Smooth muscle cell (in vitro differentiated cells): Measurements from ENCODE around the gene DAB1. TPM values are rescaled to one million over a fixed set of nuclear protein-coding genes. Genes with fewer than 3 reads are reported as not detected.

ENCODE experiments used
- DNase-seq: peaks from one replicate; lab custom pipeline; 2025; ENCODE audit not compliant: unreplicated experiment; lab: John Stamatoyannopoulos, UW
- H2AFZ ChIP-seq: fragments of 200-600 bp; sonication (generic); 2 replicates; pipeline ENCODE4 v1.6.0; 2016; ENCODE audit warnings: antibody characterized with exemption, low read depth, mild to moderate bottlenecking
- H3F3A ChIP-seq: fragments of 200-600 bp; sonication (generic); 2 replicates; pipeline ENCODE4 v1.6.0; 2017; ENCODE audit warnings: antibody characterized with exemption, low read depth
- H3K27ac ChIP-seq: fragments of 200-600 bp; sonication (generic); 2 replicates; pipeline ENCODE4 v1.5.1; 2016; ENCODE audit warnings: low read depth, mild to moderate bottlenecking
- H3K27me3 ChIP-seq: fragments of 200-600 bp; sonication (generic); 2 replicates; pipeline ENCODE4 v1.6.1; 2016; ENCODE audit warnings: low read depth, mild to moderate bottlenecking
- H3K36me3 ChIP-seq: fragments of 200-600 bp; sonication (generic); 2 replicates; pipeline ENCODE4 v1.5.1; 2016; ENCODE audit warnings: low read depth
- H3K4me1 ChIP-seq: fragments of 200-600 bp; sonication (generic); 2 replicates; pipeline ENCODE4 v1.5.1; 2016; ENCODE audit warnings: low read depth
- H3K4me2 ChIP-seq: fragments of 200-600 bp; sonication (generic); 2 replicates; pipeline ENCODE4 v1.6.0; 2016; ENCODE audit warnings: mild to moderate bottlenecking
- H3K4me3 ChIP-seq: fragments of 200-600 bp; sonication (generic); 2 replicates; pipeline ENCODE4 v1.5.1; 2016; ENCODE audit warnings: mild to moderate bottlenecking
- H3K79me2 ChIP-seq: fragments of 200-600 bp; sonication (generic); 2 replicates; pipeline ENCODE4 v1.6.0; 2016; ENCODE audit warnings: low read depth, mild to moderate bottlenecking
- H3K9ac ChIP-seq: fragments of 200-600 bp; sonication (generic); 2 replicates; pipeline ENCODE4 v1.6.0; 2016; ENCODE audit warnings: low read depth
- H3K9me3 ChIP-seq: fragments of 200-600 bp; sonication (generic); replicated peaks from 2 replicates; pipeline ENCODE4 v1.5.1; 2016; ENCODE audit warnings: low read depth
- H4K20me1 ChIP-seq: fragments of 200-600 bp; sonication (generic); 2 replicates; pipeline ENCODE4 v1.6.0; 2016; ENCODE audit warnings: low read depth
- WGBS: methylation state at CpG from one replicate; pipeline ENCODE4 v1.1.7; 2016; ENCODE audit warnings: low lambda C conversion rate; 5-methylcytosine and 5-hydroxymethylcytosine counted together
- polyA plus RNA-seq: library from polyadenylated mRNA; unstranded; fragments of >200 nt; fragmentation: Nextera tagmentation; extraction: Ambion mirVana; gene quantifications from 2 replicates; pipeline ENCODE4 v1.2.1, GENCODE V29; 2016
- total RNA-seq: library from RNA; depleted of rRNA; stranded (reverse); fragments of >200 nt; gene quantifications from 2 replicates; pipeline ENCODE4 v1.2.3, GENCODE V29; 2014
- TF ChIP-seq, protein P1 (sequence below): fragments of 200-600 bp; sonication (generic); IDR thresholded peaks from 2 replicates; pipeline ENCODE4 v1.5.1; 2017; ENCODE audit warnings: borderline replicate concordance, mild to moderate bottlenecking, antibody characterized with exemption; ENCODE audit not compliant: insufficient read depth, poor library complexity, severe bottlenecking

Gene DAB1
- total and polyA plus RNA-seq, 2 experiments from 2014 or later = 0.22 to 0.30 TPM

- TF ChIP-seq, protein P1, sequence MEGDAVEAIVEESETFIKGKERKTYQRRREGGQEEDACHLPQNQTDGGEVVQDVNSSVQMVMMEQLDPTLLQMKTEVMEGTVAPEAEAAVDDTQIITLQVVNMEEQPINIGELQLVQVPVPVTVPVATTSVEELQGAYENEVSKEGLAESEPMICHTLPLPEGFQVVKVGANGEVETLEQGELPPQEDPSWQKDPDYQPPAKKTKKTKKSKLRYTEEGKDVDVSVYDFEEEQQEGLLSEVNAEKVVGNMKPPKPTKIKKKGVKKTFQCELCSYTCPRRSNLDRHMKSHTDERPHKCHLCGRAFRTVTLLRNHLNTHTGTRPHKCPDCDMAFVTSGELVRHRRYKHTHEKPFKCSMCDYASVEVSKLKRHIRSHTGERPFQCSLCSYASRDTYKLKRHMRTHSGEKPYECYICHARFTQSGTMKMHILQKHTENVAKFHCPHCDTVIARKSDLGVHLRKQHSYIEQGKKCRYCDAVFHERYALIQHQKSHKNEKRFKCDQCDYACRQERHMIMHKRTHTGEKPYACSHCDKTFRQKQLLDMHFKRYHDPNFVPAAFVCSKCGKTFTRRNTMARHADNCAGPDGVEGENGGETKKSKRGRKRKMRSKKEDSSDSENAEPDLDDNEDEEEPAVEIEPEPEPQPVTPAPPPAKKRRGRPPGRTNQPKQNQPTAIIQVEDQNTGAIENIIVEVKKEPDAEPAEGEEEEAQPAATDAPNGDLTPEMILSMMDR = no peak
- Histone ChIP-seq H3K4me2 (no peak overlapping the region), H4K20me1 (no peaks in the 10 kb centered on the region), H3K36me3 (no peaks in the 10 kb centered on the region), H3K27ac (no peak overlapping the region), H3F3A (no peaks in the 10 kb centered on the region), H3K4me1 (peaks cover 10% of the 10 kb centered on the region), H3K9ac (no peak overlapping the region), H3K9me3 (no peaks in the 10 kb centered on the region), H3K4me3 (no peak overlapping the region), H2AFZ (no peak overlapping the region), H3K79me2 (no peaks in the 10 kb centered on the region), H3K27me3 (no peaks in the 10 kb centered on the region)
- 84% methylated on average over 3 of the region's 3 CpGs for WGBS
- DNase-seq = no peak
These were observed 356.0 kb downstream of the DAB1 start for GRCh38 chr1:57067863-57068262.

GRCh38 chr1:57066980-57067610 is 356.8 kb downstream of the DAB1 start:
- Histone ChIP-seq H3K27ac (no peak overlapping the region), H3K36me3 (no peaks in the 10 kb centered on the region), H3K9me3 (no peaks in the 10 kb centered on the region), H4K20me1 (no peaks in the 10 kb centered on the region), H3K4me2 (no peak overlapping the region), H3K79me2 (no peaks in the 10 kb centered on the region), H3K9ac (no peak overlapping the region), H3K4me3 (no peak overlapping the region), H3K27me3 (no peaks in the 10 kb centered on the region), H3K4me1 (peaks cover 10% of the 10 kb centered on the region), H3F3A (no peaks in the 10 kb centered on the region), H2AFZ (no peak overlapping the region)
- 54% methylated on average over 4 of the region's 4 CpGs for WGBS
- DNase-seq = no peak
- TF ChIP-seq, protein P1 = no peak

DNA sequence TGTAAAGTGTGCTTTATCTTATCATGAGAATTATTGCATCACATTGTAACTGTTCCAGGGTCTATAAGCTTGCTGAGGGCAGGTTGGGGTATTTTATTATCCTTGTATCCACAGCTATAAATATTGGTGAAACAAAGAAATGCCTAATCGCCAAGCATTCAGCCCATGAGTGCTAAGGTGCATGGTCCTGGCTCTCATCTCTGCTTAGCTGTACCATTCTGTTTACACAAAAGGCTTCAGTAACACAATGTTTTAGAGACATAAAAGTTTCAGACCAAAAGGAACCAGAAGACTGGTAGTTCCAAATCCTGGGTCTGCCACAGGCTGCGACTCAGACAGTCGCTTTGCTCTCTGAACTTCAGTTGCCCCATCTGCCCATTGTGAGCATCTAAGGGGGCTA is 358.4 kb downstream of the DAB1 start:
- Histone ChIP-seq H3F3A (no peaks in the 10 kb centered on the region), H3K9me3 (no peaks in the 10 kb centered on the region), H3K27ac (no peak overlapping the region), H3K4me3 (no peak overlapping the region), H3K9ac (no peak overlapping the region), H2AFZ (no peak overlapping the region), H3K4me2 (no peak overlapping the region), H3K27me3 (no peaks in the 10 kb centered on the region), H4K20me1 (no peaks in the 10 kb centered on the region), H3K4me1 (peaks cover 17% of the 10 kb centered on the region), H3K36me3 (no peaks in the 10 kb centered on the region), H3K79me2 (no peaks in the 10 kb centered on the region)
- WGBS = 92% methylated on average over 3 of the region's 3 CpGs
- no peak for DNase-seq
- TF ChIP-seq, protein P1 = no peak

GRCh38 chr1:57064379-57065140 is 359.3 kb downstream of the DAB1 start:
- no peak for DNase-seq
- TF ChIP-seq, protein P1 = no peak
- H3K27me3 ChIP-seq = no peaks in the 10 kb centered on the region
- no peaks in the 10 kb centered on the region for H4K20me1 ChIP-seq
- WGBS = 65% methylated on average over 7 of the region's 7 CpGs
- H3K27ac ChIP-seq = no peak overlapping the region
- peaks cover 19% of the 10 kb centered on the region for H3K4me1 ChIP-seq
- no peaks in the 10 kb centered on the region for H3K9me3 ChIP-seq
- no peak overlapping the region for H3K9ac ChIP-seq
- H3K79me2 ChIP-seq = no peaks in the 10 kb centered on the region
- no peaks in the 10 kb centered on the region for H3F3A ChIP-seq
- no peak overlapping the region for H3K4me2 ChIP-seq
- no peak overlapping the region for H3K4me3 ChIP-seq
- no peak overlapping the region for H2AFZ ChIP-seq
- H3K36me3 ChIP-seq = no peaks in the 10 kb centered on the region
